Measurements from ENCODE around the gene DRC1. TPM values are rescaled to one million over a fixed set of nuclear protein-coding genes. Genes with fewer than 3 reads are reported as not detected.

DRC1 gene
- total RNA-seq, 1 experiment from 2014 or later = 0.18 TPM

GRCh38 chr2:26421961-26422360, 20.2 kb downstream of the DRC1 start:
- no peak for DNase-seq (ENCODE audit: low read depth, low spot score)
- Histone ChIP-seq H3K27ac (ENCODE audit: low read length) (no peak overlapping the region), H3K27me3 (ENCODE audit: control insufficient read depth, insufficient read depth, low read length) (no peaks in the 10 kb centered on the region), H3K9me3 (ENCODE audit: control insufficient read depth, insufficient read depth, low read depth, low read length) (no peaks in the 10 kb centered on the region), H3K4me1 (ENCODE audit: control insufficient read depth, insufficient read depth, low read length) (no peaks in the 10 kb centered on the region), H3K4me3 (ENCODE audit: low read depth in 2 of 2, low read length in 2 of 2) (no peak overlapping the region), H3K36me3 (ENCODE audit: control insufficient read depth, insufficient read depth, low read length) (no peaks in the 10 kb centered on the region)
- TF ChIP-seq REST (IDR thresholded peaks at IDR 0.05; ENCODE audit: insufficient read depth in 1 of 2, low read depth in 2 of 2, low read length in 1 of 2) = no peak
- TF ChIP-seq TCF7L2 (IDR thresholded peaks at IDR 0.05; ENCODE audit: low read depth, low read length) = no peak
- TF ChIP-seq, protein P1, sequence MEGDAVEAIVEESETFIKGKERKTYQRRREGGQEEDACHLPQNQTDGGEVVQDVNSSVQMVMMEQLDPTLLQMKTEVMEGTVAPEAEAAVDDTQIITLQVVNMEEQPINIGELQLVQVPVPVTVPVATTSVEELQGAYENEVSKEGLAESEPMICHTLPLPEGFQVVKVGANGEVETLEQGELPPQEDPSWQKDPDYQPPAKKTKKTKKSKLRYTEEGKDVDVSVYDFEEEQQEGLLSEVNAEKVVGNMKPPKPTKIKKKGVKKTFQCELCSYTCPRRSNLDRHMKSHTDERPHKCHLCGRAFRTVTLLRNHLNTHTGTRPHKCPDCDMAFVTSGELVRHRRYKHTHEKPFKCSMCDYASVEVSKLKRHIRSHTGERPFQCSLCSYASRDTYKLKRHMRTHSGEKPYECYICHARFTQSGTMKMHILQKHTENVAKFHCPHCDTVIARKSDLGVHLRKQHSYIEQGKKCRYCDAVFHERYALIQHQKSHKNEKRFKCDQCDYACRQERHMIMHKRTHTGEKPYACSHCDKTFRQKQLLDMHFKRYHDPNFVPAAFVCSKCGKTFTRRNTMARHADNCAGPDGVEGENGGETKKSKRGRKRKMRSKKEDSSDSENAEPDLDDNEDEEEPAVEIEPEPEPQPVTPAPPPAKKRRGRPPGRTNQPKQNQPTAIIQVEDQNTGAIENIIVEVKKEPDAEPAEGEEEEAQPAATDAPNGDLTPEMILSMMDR (IDR thresholded peaks at IDR 0.05) = no peak
- no peak for TF ChIP-seq SIN3A (IDR thresholded peaks at IDR 0.05; ENCODE audit: borderline replicate concordance, insufficient read depth, low read depth, low read length)
- no peak for TF ChIP-seq POLR2AphosphoS5 (IDR thresholded peaks at IDR 0.05; ENCODE audit: low read depth, low read length)
- BruUV-seq (replicated peaks) = no TSS peak
- no peak for ATAC-seq
- CTCF ChIA-PET = no interaction called here
- in situ Hi-C loops (cut with HindIII; ENCODE audit: low pct_unique_long_range_greater_than_20kb, low sequenced_read_pairs) (no loop called here), intact Hi-C loops (cut with micrococcal nuclease; ENCODE audit: unreplicated experiment) (no loop called here)
- POLR2A ChIA-PET = no interaction called here

DNA sequence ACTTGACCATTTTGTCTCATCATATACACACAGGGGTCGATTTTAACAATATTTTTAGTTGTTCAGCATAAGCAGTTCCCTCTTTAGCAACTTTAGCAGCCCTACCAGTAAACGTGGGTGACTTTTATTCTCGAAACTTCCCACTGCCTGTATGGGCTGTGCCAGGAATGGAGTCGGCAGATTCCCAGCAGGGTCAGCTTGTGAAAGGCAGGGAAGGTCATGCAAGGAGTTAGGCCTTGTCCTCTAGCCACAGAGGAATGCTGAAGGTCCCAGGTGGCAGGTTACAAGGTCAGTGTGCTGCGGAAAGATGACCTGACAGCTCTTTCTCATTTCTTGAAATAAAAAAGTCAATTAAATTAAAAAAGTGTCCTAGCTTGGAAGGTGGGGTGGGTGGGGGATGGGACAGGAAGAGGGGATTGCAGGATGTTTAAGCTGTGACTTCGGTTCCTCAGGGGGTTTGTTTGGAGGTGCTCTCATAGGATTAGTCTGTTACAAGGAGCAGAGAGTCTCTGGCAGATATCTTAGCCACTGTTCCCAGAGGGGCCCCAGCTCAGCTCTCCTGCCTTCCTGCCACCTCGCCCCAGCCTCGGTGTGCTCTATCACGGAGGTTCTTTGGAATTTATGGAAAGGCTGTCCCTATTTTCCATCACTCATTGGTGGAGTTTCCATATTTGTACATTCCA, 21.4 kb downstream of the DRC1 start:
- in situ Hi-C loops (cut with HindIII; ENCODE audit: low pct_unique_long_range_greater_than_20kb, low sequenced_read_pairs) = no loop called here
- intact Hi-C loops (cut with micrococcal nuclease; ENCODE audit: unreplicated experiment) = no loop called here
- Histone ChIP-seq H3K9me3 (ENCODE audit: control insufficient read depth, insufficient read depth, low read depth, low read length) (no peaks in the 10 kb centered on the region), H3K27ac (ENCODE audit: low read length) (no peak overlapping the region), H3K27me3 (ENCODE audit: control insufficient read depth, insufficient read depth, low read length) (no peaks in the 10 kb centered on the region), H3K4me3 (ENCODE audit: low read depth in 2 of 2, low read length in 2 of 2) (no peak overlapping the region), H3K4me1 (ENCODE audit: control insufficient read depth, insufficient read depth, low read length) (no peaks in the 10 kb centered on the region), H3K36me3 (ENCODE audit: control insufficient read depth, insufficient read depth, low read length) (no peaks in the 10 kb centered on the region)
- ChIA-PET POLR2A (no interaction called here), CTCF (no interaction called here)
- no peak for ATAC-seq
- TF ChIP-seq TCF7L2 (IDR thresholded peaks at IDR 0.05; ENCODE audit: low read depth, low read length) (no peak), REST (IDR thresholded peaks at IDR 0.05; ENCODE audit: insufficient read depth in 1 of 2, low read depth in 2 of 2, low read length in 1 of 2) (no peak), SIN3A (IDR thresholded peaks at IDR 0.05; ENCODE audit: borderline replicate concordance, insufficient read depth, low read depth, low read length) (no peak), POLR2AphosphoS5 (IDR thresholded peaks at IDR 0.05; ENCODE audit: low read depth, low read length) (no peak)
- TF ChIP-seq, protein P1 (IDR thresholded peaks at IDR 0.05) = no peak
- DNase-seq (ENCODE audit: low read depth, low spot score) = no peak
- no TSS peak for BruUV-seq (replicated peaks)
